Transverse colon (tissue), 4 donors: ENCODE measurements around the gene KCNN3. TPM values are rescaled to one million over a fixed set of nuclear protein-coding genes. Genes with fewer than 3 reads are reported as not detected.

Experiments used
- DNase-seq: peaks from one replicate; pipeline ENCODE4 v3.0.0-alpha.2; 2019
- H3K27ac ChIP-seq, 4 donors: fragments of 200-600 bp; sonication (generic); 2 replicates each; pipeline ENCODE4 v1.5.1; 2016 to 2018; ENCODE audit warnings: inconsistent platforms in 4 of 4
- H3K27me3 ChIP-seq: fragments of 200-600 bp; sonication (generic); 2 replicates; pipeline ENCODE4 v1.5.1; 2017; ENCODE audit warnings: inconsistent platforms
- H3K36me3 ChIP-seq, 4 donors: fragments of 200-600 bp; sonication (generic); 2 replicates each; pipeline ENCODE4 v1.5.1; 2017 to 2019; ENCODE audit warnings: inconsistent platforms in 4 of 4
- H3K4me1 ChIP-seq, 4 donors: fragments of 200-600 bp; sonication (generic); 2 replicates each; pipeline ENCODE4 v1.5.1; 2017 to 2020; ENCODE audit warnings: inconsistent platforms in 4 of 4
- H3K4me3 ChIP-seq, 4 donors: fragments of 200-600 bp; sonication (generic); 1 replicate in 1 of 4; 2 replicates in 3 of 4; pipeline versions ENCODE4 v1.5.1 to v1.6.1; 2017 to 2019; ENCODE audit warnings: inconsistent platforms in 4 of 4
- H3K9me3 ChIP-seq, 2 donors: fragments of 200-600 bp; sonication (generic); 2 replicates each; pipeline ENCODE4 v1.5.1; 2017 to 2019; ENCODE audit warnings: inconsistent platforms in 2 of 2
- CTCF ChIP-seq, 5 experiments: fragments of 200-600 bp in 3 of 5; fragments of 450-650 bp in 2 of 5; sonication (generic) in 3 of 5; IDR thresholded peaks; 1 replicate in 2 of 5; 2 replicates in 3 of 5; pipeline ENCODE4 v1.5.1; 2016 to 2017; ENCODE audit warnings: antibody characterized with exemption in 5 of 5, inconsistent platforms in 3 of 5, mild to moderate bottlenecking in 2 of 5, moderate library complexity in 1 of 5
- EP300 ChIP-seq: sonication (generic); formaldehyde crosslinking; IDR thresholded peaks from one replicate; pipeline ENCODE4 v1.6.1; 2017; ENCODE audit warnings: antibody characterized with exemption, low read depth
- POLR2A ChIP-seq: fragments of 450-650 bp; IDR thresholded peaks from one replicate; pipeline ENCODE4 v1.6.1; 2016; ENCODE audit warnings: antibody characterized with exemption, mild to moderate bottlenecking, moderate library complexity
- POLR2AphosphoS5 ChIP-seq, 3 donors: sonication (generic); formaldehyde crosslinking; IDR thresholded peaks; one replicate each; pipeline ENCODE4 v1.6.1; 2016; ENCODE audit warnings: antibody characterized with exemption in 3 of 3
- WGBS, 2 donors: methylation state at CpG; one replicate each; pipeline ENCODE4 v1.1.5; 2018; ENCODE audit warnings: low coverage in 1 of 2; 5-methylcytosine and 5-hydroxymethylcytosine counted together
- in situ Hi-C, 4 donors: fragments of 200-750 bp; cut with MboI; loops; one replicate each; pipeline versions ENCODE4 v1.15.0 to v1.15.1; 2017; ENCODE audit warnings: low sequenced_read_pairs in 3 of 4, low pct_ligation_motif_present in 1 of 4, low pct_unique_long_range_greater_than_20kb in 1 of 4
- intact Hi-C: fragments of 100-400 bp; cut with DNase I; formaldehyde crosslinking; loops from one replicate; pipeline ENCODE4 v1.15.1; 2023; ENCODE audit warnings: low total_unique reads
- total RNA-seq, 4 donors: library from RNA; depleted of rRNA; stranded (reverse); fragments of >200 nt; gene quantifications; one replicate each; pipeline ENCODE4 v1.1.0, GENCODE V29; 2016

Gene KCNN3
- total RNA-seq, 4 donors from 2014 or later, result 2.3 to 5.0 (median 3.5) TPM

- no peak overlapping the region for H3K4me3 ChIP-seq
- H3K36me3 ChIP-seq, result no peaks in the 10 kb centered on the region
- H3K27me3 ChIP-seq, result no peaks in the 10 kb centered on the region
- intact Hi-C loops (no loop called here), in situ Hi-C loops (no loop called here)
- no peaks in the 10 kb centered on the region for H3K4me1 ChIP-seq
- no peak for DNase-seq
- 81% methylated on average over 10 of the region's 10 CpGs; no CpG with 5 or more reads in 1 of the 2 donors for WGBS, 2 donors
- peak overlapping the region in 1 of 4 donors; percentile 21 for H3K27ac ChIP-seq
- no peaks in the 10 kb centered on the region for H3K9me3 ChIP-seq
- TF ChIP-seq EP300, result no peak
- TF ChIP-seq POLR2AphosphoS5 (IDR thresholded peaks at IDR 0.05), result no peak
- no peak for TF ChIP-seq POLR2A
- no peak for TF ChIP-seq CTCF (IDR thresholded peaks at IDR 0.05)
Measured at GRCh38 chr1:154856049-154856448, 14.0 kb downstream of the KCNN3 start.

DNA sequence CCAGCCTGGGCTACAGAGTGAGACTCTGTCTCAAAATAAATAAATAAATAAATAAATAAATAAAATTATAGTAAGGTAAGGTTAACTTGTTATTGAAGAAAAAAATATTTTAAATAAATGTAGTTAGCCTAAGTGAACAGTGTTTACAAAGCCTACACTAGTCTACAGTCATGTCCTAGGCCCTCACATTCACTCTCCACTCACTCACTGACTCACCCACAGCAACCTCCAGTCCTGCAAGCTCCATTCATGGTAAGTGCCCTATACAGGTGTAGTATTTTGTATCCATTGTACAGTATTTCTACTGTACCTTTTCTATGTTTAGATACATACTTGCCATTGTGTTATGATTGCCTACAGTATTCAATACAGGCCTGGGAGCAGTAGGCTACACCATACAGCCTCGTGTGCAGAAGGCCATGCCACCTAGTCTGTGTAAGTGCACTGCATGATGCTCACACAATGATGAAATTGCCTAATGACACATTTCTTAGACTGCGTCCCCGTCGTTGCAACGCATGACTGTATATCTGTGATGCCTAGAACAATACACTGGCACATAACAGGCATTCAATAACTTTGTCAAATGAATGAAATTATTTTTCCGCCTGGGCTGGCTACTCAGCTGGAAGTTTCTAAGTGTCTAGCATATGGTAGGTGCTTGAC, 14.8 kb downstream of the KCNN3 start:
- in situ Hi-C loops, result no loop called here
- TF ChIP-seq CTCF (IDR thresholded peaks at IDR 0.05) (no peak), EP300 (no peak), POLR2AphosphoS5 (IDR thresholded peaks at IDR 0.05) (no peak)

GRCh38 chr1:154852845-154853244, 17.2 kb downstream of the KCNN3 start:
- Histone ChIP-seq H3K9me3 (no peaks in the 10 kb centered on the region), H3K27ac (no peak overlapping the region), H3K36me3 (no peaks in the 10 kb centered on the region), H3K4me1 (peaks cover 0 to 3% (median 0%) of the 10 kb centered on the region in 4 donors), H3K27me3 (no peaks in the 10 kb centered on the region), H3K4me3 (no peak overlapping the region)
- TF ChIP-seq POLR2AphosphoS5 (IDR thresholded peaks at IDR 0.05) (no peak), CTCF (IDR thresholded peaks at IDR 0.05) (no peak), POLR2A (no peak), EP300 (no peak)
- intact Hi-C loops (no loop called here), in situ Hi-C loops (no loop called here)
- 90% methylated on average over 3 of the region's 3 CpGs; no CpG with 5 or more reads in 1 of the 2 donors for WGBS, 2 donors
- DNase-seq, result no peak

More for the DNA sequence above, 14.8 kb downstream of the KCNN3 start:
- intact Hi-C loops, result no loop called here
- Histone ChIP-seq H3K27ac (no peak overlapping the region), H3K27me3 (no peaks in the 10 kb centered on the region), H3K9me3 (no peaks in the 10 kb centered on the region), H3K4me3 (no peak overlapping the region), H3K36me3 (no peaks in the 10 kb centered on the region), H3K4me1 (no peaks in the 10 kb centered on the region)
- DNase-seq, result no peak
- WGBS, 2 donors, result 78% methylated on average over 6 of the region's 6 CpGs; no CpG with 5 or more reads in 1 of the 2 donors

- no peak for DNase-seq
- Histone ChIP-seq H3K4me1 (peaks cover 0 to 4% (median 0%) of the 10 kb centered on the region in 4 donors), H3K27ac (no peak overlapping the region), H3K36me3 (no peaks in the 10 kb centered on the region), H3K4me3 (no peak overlapping the region), H3K27me3 (no peaks in the 10 kb centered on the region), H3K9me3 (no peaks in the 10 kb centered on the region)
- in situ Hi-C loops (no loop called here), intact Hi-C loops (no loop called here)
- 68 to 72% methylated on average over 4 to 9 of the region's 9 CpGs for WGBS, 2 donors
- TF ChIP-seq EP300 (no peak), POLR2AphosphoS5 (IDR thresholded peaks at IDR 0.05) (no peak), CTCF (IDR thresholded peaks at IDR 0.05) (no peak), POLR2A (no peak)
Measured at GRCh38 chr1:154851392-154852177, 18.5 kb downstream of the KCNN3 start.
